GM19035 (cell line): ENCODE measurements around the gene SMTNL2.

Experiments used
- ATAC-seq: cut with Tn5 transposase; IDR thresholded peaks from one replicate; pipeline ENCODE4 v1.9.1; 2021; ENCODE audit not compliant: unreplicated experiment

Gene SMTNL2

GRCh38 chr17:4545217-4545951, 38.9 kb upstream of the SMTNL2 start:
- no peak for ATAC-seq

GRCh38 chr17:4547118-4547906, 37.0 kb upstream of the SMTNL2 start:
- no peak for ATAC-seq

GRCh38 chr17:4548061-4548461, 36.3 kb upstream of the SMTNL2 start:
- ATAC-seq: no peak

- no peak for ATAC-seq
These were observed 35.4 kb upstream of the SMTNL2 start for GRCh38 chr17:4548721-4549531.

GRCh38 chr17:4549781-4550533, 34.4 kb upstream of the SMTNL2 start:
- no peak for ATAC-seq

- no peak for ATAC-seq
These were observed 33.7 kb upstream of the SMTNL2 start for GRCh38 chr17:4550534-4551039.

GRCh38 chr17:4551141-4551540, 33.2 kb upstream of the SMTNL2 start:
- no peak for ATAC-seq

- ATAC-seq: no peak
These were observed 32.4 kb upstream of the SMTNL2 start for GRCh38 chr17:4551796-4552525.

GRCh38 chr17:4553669-4554068, 30.7 kb upstream of the SMTNL2 start:
- no peak for ATAC-seq

GRCh38 chr17:4554441-4554996, 29.8 kb upstream of the SMTNL2 start:
- ATAC-seq: no peak

GRCh38 chr17:4554997-4555799, 29.1 kb upstream of the SMTNL2 start, which contains the start of gene MYBBP1A:
Gene MYBBP1A (minus strand): TSS chr17:4555384. CDS start chr17:4555324, 60 bp downstream.
- peak; percentile 93 for ATAC-seq

GRCh38 chr17:4555873-4556759, 28.2 kb upstream of the SMTNL2 start:
- ATAC-seq: no peak

- no peak for ATAC-seq
These were observed 27.3 kb upstream of the SMTNL2 start for GRCh38 chr17:4556996-4557395.

- no peak for ATAC-seq
These were observed 26.5 kb upstream of the SMTNL2 start for GRCh38 chr17:4557626-4558346.

GRCh38 chr17:4558347-4558971, 25.9 kb upstream of the SMTNL2 start:
- ATAC-seq: no peak

GRCh38 chr17:4559139-4559791, 25.1 kb upstream of the SMTNL2 start:
- no peak for ATAC-seq
